Esophagus muscularis mucosa (tissue), 3 donors: ENCODE results near the gene SLC25A29.

Experiments used
- CTCF ChIP-seq, 3 experiments: fragments of 200-600 bp in 2 of 3; fragments of 450-650 bp in 1 of 3; sonication (generic) in 2 of 3; IDR thresholded peaks; one replicate each; pipeline ENCODE4 v1.5.1; 2017 to 2019; ENCODE audit warnings: antibody characterized with exemption in 3 of 3, mild to moderate bottlenecking in 2 of 3, moderate library complexity in 1 of 3
- POLR2A ChIP-seq: fragments of 450-650 bp; IDR thresholded peaks from one replicate; pipeline ENCODE4 v1.6.1; 2017; ENCODE audit warnings: antibody characterized with exemption, moderate library complexity, mild to moderate bottlenecking, low read depth

- TF ChIP-seq CTCF (IDR thresholded peaks at IDR 0.05) (no peak), POLR2A (no peak)
Measured at GRCh38 chr14:100268591-100269207, 37.5 kb downstream of the SLC25A29 start.
